Tibial artery (tissue), 4 donors: Measurements from ENCODE around the gene TMEM168.
"Not testable (repeated sequence)": the region's sequence is repeated elsewhere in the genome, so short reads cannot be mapped to it uniquely, and the experiment has no call there.

Source experiments
- DNase-seq, 2 donors: peaks; one replicate each; pipeline ENCODE4 v3.0.0-alpha.2; 2019
- H3K27ac ChIP-seq, 2 donors: fragments of 200-600 bp; sonication (generic) in 1 of 2; 1 replicate in 1 of 2; 2 replicates in 1 of 2; pipeline ENCODE4 v1.5.1; 2018 to 2019; ENCODE audit warnings: mild to moderate bottlenecking in 1 of 2
- H3K27me3 ChIP-seq, 2 donors: fragments of 200-600 bp; sonication (generic) in 1 of 2; one replicate each; pipeline versions ENCODE4 v1.5.1 to v1.6.0; 2016 to 2019
- H3K36me3 ChIP-seq, 3 donors: fragments of 200-600 bp; sonication (generic) in 2 of 3; one replicate each; pipeline ENCODE4 v1.5.1; 2016 to 2019; ENCODE audit warnings: mild to moderate bottlenecking in 2 of 3
- H3K4me1 ChIP-seq, 4 donors: fragments of 200-600 bp; sonication (generic) in 2 of 4; 1 replicate in 3 of 4; 2 replicates in 1 of 4; pipeline ENCODE4 v1.5.1; 2016 to 2019
- H3K4me3 ChIP-seq, 2 donors: fragments of 200-600 bp; sonication (generic) in 1 of 2; 1 replicate in 1 of 2; 2 replicates in 1 of 2; pipeline ENCODE4 v1.5.1; 2018 to 2019; ENCODE audit warnings: mild to moderate bottlenecking in 2 of 2
- H3K9me3 ChIP-seq, 3 donors: fragments of 200-600 bp; sonication (generic) in 1 of 3; one replicate each; pipeline ENCODE4 v1.5.1; 2016 to 2019
- CTCF ChIP-seq, 2 experiments: fragments of 200-600 bp in 1 of 2; fragments of 450-650 bp in 1 of 2; IDR thresholded peaks; one replicate each; pipeline ENCODE4 v1.5.1; 2017 to 2019; ENCODE audit warnings: antibody characterized with exemption in 2 of 2, mild to moderate bottlenecking in 1 of 2, moderate library complexity in 1 of 2
- intact Hi-C: fragments of 100-400 bp; cut with DNase I; formaldehyde crosslinking; loops from one replicate; pipeline ENCODE4 v1.15.0; 2023; ENCODE audit warnings: low total_unique reads

The TMEM168 gene

GRCh38 chr7:112739436-112740180, 50.6 kb downstream of the TMEM168 start:
- no peak overlapping the region for H3K4me3 ChIP-seq
- no peak for DNase-seq
- H3K27ac ChIP-seq = no peak overlapping the region
- H3K4me1 ChIP-seq = no peaks in the 10 kb centered on the region
- peaks cover 0 to 6% (median 0%) of the 10 kb centered on the region in 3 donors for H3K36me3 ChIP-seq
- H3K27me3 ChIP-seq = no peaks in the 10 kb centered on the region
- H3K9me3 ChIP-seq = peaks cover 0 to 32% (median 27%) of the 10 kb centered on the region in 3 donors
- intact Hi-C loops = no loop called here
- TF ChIP-seq CTCF (IDR thresholded peaks at IDR 0.05) = no peak

GRCh38 chr7:112735261-112735660, 54.9 kb downstream of the TMEM168 start:
- no peak for DNase-seq
- Histone ChIP-seq H3K36me3 (peaks cover 0 to 3% (median 0%) of the 10 kb centered on the region in 3 donors), H3K9me3 (peaks cover 0 to 50% (median 35%) of the 10 kb centered on the region in 3 donors), H3K27ac (no peak overlapping the region), H3K4me3 (no peak overlapping the region), H3K27me3 (no peaks in the 10 kb centered on the region), H3K4me1 (no peaks in the 10 kb centered on the region)
- no peak for TF ChIP-seq CTCF (IDR thresholded peaks at IDR 0.05)
- intact Hi-C loops = no loop called here

GRCh38 chr7:112731324-112731723, 58.9 kb downstream of the TMEM168 start:
- H3K4me3 ChIP-seq, intact Hi-C loops, H3K36me3 ChIP-seq, H3K27me3 ChIP-seq, DNase-seq, H3K4me1 ChIP-seq, H3K27ac ChIP-seq: not testable (repeated sequence)
- H3K9me3 ChIP-seq = peaks cover 0 to 54% (median 27%) of the 10 kb centered on the region in 3 donors

GRCh38 chr7:112726076-112726475, 64.1 kb downstream of the TMEM168 start:
- Histone ChIP-seq H3K4me1 (no peaks in the 10 kb centered on the region), H3K27me3 (no peaks in the 10 kb centered on the region), H3K27ac (no peak overlapping the region), H3K4me3 (no peak overlapping the region), H3K36me3 (no peaks in the 10 kb centered on the region), H3K9me3 (peaks cover 0 to 47% (median 10%) of the 10 kb centered on the region in 3 donors)
- intact Hi-C loops = no loop called here
- TF ChIP-seq CTCF (IDR thresholded peaks at IDR 0.05) = no peak
- DNase-seq = no peak

- TF ChIP-seq CTCF (IDR thresholded peaks at IDR 0.05) = no peak
- intact Hi-C loops = no loop called here
- no peaks in the 10 kb centered on the region for H3K36me3 ChIP-seq
- no peak overlapping the region for H3K27ac ChIP-seq
- no peak overlapping the region for H3K4me3 ChIP-seq
- DNase-seq = no peak
- H3K9me3 ChIP-seq = peaks cover 0 to 39% (median 4%) of the 10 kb centered on the region in 3 donors
- H3K27me3 ChIP-seq = no peaks in the 10 kb centered on the region
- H3K4me1 ChIP-seq = no peaks in the 10 kb centered on the region
These were observed 66.8 kb downstream of the TMEM168 start for GRCh38 chr7:112723416-112723815.

GRCh38 chr7:112721366-112721765, 68.8 kb downstream of the TMEM168 start:
- Histone ChIP-seq H3K9me3 (peaks cover 0 to 32% (median 4%) of the 10 kb centered on the region in 3 donors), H3K4me1 (no peaks in the 10 kb centered on the region), H3K36me3 (no peaks in the 10 kb centered on the region), H3K27me3 (no peaks in the 10 kb centered on the region), H3K4me3 (no peak overlapping the region), H3K27ac (no peak overlapping the region)
- no peak for TF ChIP-seq CTCF (IDR thresholded peaks at IDR 0.05)
- intact Hi-C loops = no loop called here
- DNase-seq = no peak
